Stimulated activated CD4-positive, alpha-beta T cell treated with anti-CD3 and anti-CD28 coated beads, Interleukin-12 subunit alpha, Interleukin-12 subunit beta, amount 100 ng/mL, for 4 hours (primary cell): Measurements from ENCODE around the gene BCCIP.

Experiments
- DNase-seq: peaks from one replicate; pipeline ENCODE4 v3.0.0-alpha.2; 2020

BCCIP gene

DNA sequence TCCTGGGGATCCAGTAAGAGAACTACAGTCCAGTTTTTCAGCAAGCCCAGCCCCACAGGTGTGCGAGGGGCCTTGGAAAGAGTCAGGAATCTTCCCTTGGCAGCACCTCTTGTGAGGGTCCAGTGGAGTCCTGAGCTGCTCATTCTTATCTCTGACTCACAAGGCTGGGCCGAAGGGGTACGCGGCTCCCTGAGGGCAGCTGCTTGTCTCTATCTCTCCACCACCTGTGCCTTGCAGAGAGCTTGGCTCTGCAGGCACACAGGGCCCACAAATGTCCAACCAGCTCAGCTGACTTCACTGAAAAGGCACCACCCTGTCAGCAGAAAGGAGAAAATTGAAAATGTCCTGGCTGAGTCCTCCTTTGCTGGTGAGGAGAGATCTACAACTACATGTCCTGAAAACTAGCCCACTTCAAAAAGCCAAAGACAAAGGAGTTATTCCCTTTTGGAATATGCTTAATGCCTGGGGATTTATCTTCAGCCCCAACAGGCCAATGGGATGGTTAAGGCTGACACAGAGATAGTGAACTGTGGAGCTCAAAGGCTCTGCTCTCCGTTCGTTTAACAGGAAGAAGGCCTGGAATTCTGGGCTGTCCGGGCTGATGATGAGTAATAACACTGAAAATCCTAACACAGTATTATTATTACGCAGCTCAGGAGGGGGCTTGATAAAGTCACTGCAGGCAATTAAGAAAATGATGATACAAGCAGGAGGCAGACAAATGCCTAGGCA lies 23.7 kb upstream of the BCCIP start:
- DNase-seq = no peak

DNA sequence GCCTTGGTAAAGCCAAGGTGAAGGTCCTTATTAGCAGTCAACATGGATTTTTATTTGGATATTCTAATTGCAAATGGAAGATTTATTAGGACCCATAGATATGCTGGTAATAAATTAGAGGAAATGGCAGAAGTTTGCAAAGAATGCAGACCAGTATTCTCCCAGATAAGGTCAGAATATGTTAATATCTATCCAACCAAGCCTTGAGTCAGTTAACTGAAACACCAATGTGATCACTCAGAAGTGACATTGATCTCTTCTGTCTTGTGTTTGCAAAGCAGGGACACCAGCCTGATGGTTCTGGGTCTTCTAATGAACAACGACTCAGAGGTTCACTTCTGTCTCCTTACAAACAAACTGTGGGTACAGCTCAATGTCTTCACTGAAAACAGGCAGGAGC lies 21.8 kb upstream of the BCCIP start:
- no peak for DNase-seq

DNA sequence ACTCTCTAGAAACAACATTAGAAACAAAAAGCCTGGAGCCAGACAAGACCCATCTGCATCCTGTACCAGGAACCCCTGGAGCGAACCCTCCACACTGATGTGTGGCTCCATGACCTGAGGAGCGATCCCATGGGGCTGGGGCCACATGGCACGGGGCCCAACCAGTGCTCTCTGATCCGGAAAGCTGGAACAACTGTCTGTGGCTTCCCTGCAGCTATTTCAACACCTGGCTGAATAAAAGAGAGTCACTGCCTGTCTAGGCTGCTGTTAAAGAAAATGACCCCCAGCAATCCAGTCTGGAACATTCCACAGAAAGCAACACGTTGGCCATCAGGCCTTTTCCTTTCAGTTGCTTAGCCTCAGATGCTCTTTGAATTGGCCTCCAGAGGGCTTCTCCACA lies 21.2 kb upstream of the BCCIP start:
- no peak for DNase-seq

DNA sequence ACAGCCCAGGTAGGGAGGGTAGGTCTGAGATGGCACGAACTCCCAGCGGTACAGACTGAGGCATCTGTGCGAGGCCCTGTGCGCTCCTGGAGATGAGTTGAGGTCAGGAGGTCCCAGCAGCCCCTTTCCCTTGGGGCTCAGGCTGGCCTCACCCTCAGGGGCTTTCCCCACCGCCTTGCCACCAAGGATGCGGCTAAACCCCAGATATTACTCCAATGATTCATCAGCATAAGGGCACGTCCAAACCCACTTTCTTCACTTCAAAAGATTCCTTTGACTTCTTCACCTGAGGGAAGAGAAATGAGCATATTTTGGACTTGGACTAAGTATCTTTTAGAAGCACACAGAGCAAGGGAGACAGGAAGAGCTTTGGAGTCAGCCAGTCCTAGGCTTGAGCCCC lies 20.6 kb upstream of the BCCIP start:
- DNase-seq = no peak

DNA sequence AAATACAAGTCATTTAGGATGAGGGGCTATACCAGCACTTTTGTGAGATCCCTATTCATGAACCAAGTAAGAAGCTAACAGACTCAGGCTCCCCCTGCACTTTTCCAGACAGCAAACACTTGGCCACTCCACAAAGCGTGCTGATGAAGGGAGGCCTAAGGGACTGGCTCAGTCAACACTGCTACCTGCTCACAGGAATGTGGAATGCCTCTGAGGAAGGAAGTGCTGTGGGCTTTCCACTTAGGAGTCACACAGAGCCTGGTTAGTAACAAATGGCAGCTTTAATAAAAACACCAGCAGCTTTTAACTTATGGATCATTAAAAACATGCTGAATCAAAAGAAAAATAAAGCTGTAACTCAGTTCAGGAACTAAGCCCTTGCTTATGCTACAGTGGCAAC lies 15.3 kb upstream of the BCCIP start:
- DNase-seq = no peak

DNA sequence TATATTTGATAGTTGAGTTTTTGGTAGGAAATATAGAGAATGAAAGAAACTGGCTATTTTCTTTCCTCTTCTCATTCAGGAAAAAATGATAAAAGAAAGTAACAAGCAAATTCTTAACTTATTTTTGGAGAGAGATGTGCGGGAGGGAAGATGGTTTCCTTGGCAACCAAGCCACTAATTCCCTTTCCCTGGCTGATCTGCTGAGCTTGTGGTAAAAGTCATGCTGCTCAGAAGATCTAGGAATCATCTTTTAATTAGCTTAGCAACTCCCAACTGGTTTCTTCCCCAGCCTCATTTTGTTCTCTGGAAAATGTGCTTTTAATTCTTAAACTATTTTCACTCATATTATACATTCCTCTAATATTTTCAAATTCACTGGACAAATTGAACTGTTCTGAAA lies 12.1 kb upstream of the BCCIP start:
- DNase-seq = no peak

DNA sequence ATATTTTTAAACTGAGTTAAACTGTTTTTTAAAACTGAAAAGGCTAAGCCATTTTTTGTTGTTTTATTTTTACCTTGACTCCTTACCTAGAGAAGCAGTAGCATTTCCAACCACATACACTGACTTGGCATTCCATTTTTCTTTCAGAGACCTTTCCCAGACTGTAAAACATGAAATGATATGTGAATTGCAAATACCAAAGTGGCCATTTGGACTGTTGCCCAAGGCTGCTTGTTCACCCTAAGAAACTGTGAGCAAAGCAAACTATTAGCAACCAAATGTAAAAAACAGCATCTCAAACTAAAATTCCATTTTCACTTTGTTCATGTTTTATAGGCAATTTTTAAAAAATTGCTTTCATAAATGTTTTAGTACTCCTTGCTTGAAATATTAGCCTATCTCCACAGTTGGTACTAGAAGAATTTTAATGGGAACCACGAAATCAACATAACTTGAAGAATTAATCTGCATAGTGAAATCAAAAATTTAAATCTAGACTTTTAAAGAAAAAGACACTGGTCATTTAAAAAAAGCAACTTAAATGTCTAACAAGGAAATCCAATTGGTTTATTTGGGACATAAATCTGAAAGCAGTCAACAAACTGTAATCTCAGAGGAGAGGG lies 11.1 kb upstream of the BCCIP start:
- no peak for DNase-seq

DNA sequence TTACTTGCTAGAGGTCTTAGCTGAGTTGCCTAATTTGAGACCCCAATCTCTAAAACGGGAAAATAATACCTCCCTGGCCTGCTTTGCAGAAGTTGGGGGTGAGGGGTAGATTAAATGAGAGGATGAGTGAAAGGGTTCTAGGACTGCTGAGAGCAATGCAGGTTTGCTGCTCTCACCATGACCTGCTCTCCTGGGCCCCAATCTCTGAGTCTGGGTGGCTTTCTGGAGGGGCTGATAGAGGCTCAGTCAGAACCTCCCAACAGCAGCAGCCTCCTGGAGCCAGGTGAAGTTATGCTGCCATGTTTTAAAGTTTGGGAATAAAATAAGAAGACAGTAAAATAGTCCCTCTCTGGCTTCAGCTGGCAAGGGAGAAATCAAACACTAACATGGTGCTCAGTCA lies 7.6 kb upstream of the BCCIP start:
- DNase-seq = no peak

DNA sequence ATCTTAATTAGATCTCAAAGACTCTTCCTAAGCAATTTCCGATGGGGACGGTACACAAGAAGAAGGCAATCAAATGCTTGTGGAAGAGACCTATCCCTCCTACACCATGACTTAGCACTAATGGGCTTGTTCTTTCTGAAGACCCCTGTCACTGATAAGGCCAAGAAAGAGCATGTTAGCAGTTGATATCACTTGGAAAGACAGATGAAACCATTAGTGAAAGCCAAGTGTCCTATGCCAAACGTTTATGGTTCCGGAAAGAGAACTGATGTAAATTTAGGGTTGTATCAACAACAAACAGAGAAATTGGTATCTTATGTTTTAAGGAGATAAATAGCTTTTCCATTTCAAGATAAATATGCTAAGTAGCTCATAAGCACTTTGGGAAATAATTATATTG lies 6.8 kb upstream of the BCCIP start:
- DNase-seq = no peak

DNA sequence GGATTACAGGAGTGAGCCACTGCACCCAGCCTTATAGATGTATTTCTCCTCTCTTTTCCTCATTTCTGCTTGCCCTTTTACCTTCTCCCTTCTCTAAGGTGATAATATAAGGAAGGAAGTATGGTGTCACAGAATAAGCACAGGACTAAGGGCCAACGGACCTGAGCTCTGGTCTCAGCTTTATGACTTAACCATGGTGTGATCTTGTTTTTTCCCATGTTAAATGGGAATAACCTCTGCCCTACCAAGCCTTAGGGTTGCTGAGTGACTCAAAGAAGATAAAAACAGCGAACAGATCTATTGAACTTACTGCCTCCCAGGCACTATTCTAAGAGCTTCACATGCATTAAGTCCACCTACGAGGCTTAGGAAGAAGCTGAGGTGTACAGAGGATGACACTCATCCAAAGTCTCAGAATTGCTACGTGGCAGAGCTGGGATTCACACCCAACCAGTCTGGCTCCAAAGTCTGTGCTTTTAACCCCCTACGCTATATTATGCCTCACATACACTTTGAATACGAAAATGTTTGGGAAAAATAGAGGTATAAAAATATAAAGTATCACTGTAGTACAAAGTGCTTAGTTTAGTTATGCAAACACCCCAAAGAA lies 5.9 kb upstream of the BCCIP start:
- no peak for DNase-seq

DNA sequence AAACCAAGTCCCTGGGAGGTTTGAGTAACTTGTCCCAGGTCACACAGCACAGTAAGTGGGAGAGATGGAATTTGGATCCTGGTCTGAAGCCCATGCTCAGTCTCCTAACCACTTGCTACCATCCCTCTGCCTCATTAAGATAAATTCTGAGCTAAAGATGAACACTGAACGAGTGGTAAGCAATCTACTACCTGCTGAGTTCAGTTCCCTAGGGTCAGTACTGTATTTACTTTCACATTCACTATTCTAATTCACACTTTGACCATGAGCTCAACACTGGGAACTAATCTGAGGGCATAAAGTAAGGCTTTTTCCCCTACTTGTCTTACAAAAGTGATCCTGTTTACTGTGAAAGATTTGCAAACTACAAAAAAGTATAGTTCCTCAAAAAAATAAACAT lies 2.6 kb upstream of the BCCIP start:
- DNase-seq = no peak

DNA sequence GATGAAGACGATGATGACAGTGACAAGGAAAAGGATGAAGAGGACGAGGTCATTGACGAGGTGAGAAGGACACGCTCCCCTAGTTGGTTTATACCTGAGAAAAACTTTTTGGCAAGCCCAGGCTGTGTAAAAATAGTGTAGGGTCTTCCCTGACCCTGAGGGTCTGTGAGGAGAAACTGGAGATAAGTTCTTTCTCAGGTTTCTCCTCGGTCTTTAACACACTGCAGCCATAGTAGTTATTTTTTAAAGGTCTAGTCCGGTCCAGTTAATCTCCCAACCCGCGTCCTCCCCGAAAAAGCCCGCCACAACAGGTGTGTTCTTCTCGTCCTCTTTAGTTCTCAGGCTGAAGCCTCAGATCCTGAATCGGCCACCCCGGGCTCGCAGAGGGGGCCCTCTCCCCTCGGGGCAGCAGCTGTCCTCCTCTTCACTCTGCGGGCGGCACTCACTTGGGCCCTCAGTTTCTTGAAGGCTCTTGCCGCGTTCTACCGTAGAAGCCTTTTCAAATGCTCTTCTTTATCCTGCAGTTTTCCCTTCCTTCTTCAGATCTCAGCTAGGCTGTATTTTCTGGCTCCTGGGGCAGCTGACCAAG lies 411 bp downstream of the BCCIP start:
- DNase-seq = peak; percentile 6

DNA sequence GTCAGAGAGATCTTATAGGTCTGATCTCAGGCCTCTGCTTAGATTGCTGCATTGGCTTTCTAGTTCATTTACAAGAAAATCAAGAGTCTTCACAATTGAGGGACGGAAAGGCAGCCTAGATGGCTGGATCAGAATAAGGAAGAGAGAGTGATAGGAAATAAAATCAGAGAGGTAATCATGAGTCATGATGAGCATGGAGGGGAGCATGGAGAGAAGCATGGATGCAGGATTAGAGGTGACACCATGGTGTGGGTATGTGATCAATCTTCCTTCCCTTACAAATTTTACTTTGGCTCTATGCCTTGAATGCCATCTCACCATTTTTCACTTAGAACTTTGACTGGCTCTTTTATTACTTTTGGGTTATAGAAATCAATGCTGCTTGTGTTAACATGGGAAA lies 1.4 kb downstream of the BCCIP start:
- no peak for DNase-seq

DNA sequence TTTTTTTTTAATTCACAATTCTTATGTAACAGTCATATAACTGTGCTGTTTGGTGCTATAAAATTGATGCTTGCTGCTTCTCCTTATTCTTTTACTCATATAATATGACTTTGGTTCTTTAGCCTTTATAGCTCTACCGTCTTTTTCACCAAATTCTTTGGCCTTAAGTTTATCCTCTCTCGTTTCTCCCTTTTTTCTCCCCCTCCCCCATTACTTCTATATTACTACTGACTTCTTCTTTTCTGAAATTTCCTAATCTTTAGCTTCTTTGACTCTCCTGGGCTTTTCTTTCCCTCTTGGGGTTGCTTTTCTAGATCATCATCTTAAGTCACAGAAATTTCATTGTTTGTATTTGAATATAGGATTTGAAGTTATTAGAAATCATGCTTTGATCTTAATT lies 3.8 kb downstream of the BCCIP start:
- DNase-seq = no peak

DNA sequence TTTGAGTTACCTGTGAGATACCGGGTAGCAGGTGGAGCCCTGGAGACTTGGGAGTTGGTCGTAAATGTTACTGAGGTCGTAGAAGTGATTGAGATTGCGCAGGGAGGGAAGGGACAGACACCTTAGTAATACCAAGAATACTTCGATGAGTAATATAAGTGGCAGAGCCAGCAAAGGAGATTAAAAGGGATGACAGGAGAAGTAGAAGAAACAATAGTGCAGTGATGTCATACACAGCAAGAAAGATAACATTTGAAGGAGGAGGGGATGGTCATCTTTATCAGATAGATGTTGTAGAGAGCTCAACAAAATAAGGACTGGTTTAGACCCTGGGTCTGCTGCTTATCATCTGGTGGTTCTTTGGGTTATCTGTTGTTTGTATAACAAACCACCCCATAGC lies 5.0 kb downstream of the BCCIP start:
- DNase-seq = no peak

DNA sequence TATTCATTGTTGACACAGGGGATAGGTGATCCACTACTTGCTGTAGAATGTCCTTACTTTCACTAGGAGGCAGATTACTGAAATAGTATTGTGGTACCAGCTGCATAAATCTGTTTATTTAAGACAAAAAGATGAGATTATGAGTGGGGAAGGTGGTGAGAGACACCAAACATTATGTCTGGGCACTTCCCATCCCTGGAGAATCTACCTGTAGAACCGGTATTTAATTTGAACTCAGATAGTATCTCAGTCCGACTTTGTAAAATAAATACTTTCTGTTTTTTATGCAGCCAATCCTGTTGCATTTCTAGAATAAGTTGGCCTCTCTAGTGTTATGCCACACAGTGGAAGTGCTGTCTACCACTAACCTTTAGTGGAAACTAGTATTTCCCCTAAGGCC lies 13.4 kb downstream of the BCCIP start:
- no peak for DNase-seq

DNA sequence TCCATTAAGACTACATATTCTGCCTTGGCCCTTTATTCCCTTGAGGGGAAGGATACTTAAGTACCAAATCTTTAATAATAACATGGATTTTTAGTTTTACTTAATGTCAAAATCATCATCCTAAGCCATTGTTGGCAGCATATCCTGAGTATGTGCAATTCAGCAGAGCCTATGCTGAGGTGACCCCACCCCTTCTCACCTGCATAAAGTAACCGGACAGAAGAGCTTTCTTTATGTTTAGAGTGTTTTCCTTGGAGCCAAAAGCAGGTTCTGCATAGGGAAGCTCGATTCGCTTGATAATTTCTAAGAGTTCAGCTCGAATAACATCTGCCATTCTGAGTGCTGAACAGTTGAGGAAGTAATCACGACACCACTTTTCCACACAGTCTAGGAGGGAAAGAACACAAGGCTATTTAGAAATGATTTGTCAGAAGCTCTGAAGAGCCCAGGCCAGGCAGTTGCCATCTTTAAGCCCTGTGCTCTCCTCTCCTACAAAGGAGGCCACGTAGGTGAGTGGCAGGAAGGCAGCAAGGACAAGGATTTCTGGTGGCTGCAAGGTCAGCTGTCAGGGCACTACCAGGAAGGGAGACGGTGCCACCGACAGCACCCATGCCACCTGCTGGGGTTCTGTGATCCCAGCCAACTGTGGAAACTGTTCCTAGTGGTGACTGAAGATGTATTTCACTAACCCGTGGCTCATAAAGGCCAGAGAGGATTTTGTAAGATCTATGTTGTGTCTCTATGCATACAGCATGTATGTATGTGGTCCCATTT lies 15.6 kb downstream of the BCCIP start:
- no peak for DNase-seq

DNA sequence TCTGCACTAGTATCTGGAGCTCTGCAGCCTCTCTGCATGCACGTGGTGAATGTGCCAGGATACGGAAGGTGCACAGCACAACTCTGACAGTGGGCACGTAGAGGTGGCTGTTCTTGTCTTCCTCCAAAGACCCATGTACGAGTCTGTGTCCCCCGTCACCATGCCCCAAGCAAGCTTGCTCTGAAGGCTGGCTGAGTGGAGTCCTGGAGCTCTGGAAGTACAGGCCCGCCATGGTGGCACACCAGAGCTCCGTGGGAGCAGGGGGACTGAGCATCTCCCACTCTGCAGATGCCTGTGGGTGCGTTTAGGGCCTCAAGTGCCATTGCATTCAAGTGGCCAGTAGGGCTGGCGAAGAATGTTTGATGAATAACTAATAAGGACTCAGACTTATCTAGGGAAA lies 17.1 kb downstream of the BCCIP start:
- DNase-seq = no peak

DNA sequence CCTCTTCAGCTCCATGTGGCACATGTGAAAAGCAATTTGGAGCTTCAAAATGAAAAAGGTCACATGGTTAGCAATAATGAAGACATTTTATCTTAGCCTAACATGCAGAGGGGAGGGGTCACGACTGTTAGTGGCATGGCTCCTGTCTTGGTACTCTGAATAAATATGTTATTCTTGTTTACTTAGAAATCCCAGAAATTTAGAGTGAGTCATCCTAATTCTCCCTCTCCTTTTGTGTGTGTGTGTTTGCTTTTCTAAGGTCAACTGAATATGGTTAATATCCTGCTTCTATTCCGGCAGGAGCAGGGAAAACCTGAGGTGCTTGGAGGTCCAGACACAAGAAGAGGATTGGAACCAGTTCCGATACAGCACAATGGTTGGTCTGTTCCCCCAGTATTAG lies 17.6 kb downstream of the BCCIP start:
- no peak for DNase-seq

DNA sequence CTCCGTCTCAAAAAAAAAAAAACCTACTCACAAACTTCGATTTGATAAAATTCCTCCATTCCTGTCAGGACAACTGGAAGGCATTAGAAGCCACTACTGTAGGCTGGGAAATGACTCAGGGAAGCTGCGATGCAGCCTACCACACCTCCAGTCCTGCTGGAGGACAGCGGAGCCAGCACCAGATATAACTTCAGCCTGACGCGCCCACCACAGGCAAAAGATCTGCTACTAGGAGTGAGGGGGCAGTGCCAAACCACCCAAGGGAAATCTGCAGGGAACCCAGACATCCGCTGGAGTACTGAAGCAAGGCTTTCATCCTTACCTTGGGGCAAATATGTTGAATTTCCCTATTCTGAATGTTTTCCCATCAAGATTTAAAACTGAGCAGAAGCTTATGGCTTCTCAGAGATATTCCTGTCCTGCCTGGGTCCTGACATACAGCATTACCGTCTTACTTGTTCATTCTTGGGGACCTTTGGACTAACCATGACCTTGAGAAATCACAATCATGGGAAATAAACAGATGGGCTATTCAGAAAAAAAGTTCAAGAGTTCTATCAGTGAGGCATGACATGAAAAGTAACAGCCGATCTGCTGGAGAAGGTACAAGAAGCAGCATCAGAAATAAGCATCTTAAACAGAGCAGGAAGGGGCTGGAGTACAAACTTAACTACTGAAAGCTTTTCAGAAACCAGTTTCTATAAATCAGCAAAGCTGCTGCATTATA lies 20.4 kb downstream of the BCCIP start:
- DNase-seq = no peak

DNA sequence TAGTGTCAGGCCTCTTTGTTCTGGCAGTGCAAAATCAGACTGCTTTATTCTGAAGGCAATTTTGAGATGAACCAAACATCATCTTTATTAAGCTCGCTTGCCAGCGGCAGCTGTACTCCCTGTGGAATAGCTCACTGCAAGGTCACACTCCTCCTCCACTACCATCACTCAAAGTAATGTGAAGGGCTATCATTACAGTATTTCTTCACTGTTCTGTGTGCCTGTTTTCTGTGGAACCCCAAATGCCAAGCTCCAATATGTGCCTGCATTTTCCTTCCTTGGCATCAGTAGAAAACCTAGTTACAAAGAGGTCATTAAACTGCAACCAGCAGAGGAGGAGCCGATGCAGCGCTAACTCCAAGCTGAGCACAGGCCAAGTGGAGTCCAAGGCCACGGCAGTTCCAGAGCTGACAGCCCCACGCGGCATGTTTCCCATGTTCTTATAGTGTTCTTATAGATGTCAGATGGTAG lies 21.4 kb downstream of the BCCIP start:
- no peak for DNase-seq

DNA sequence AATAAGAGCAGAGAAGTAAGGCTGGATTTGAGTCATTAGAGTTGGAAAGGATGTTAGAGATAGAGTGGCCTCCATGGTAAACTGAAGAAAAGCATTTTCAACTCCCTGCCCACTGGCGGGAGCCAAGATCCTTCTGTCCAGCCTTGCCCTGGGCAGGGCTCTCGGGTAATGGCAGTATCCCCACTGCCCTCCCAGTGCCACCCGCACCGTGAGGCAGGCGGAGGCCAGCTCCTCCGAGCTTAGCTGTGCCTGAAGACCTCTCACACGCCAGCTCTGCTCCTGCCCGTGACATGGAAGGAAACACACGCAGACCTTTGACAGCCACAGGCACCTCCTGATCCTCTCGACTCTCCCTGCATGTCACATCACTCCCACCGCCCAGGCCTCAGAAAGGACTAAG lies 22.3 kb downstream of the BCCIP start:
- DNase-seq = no peak

DNA sequence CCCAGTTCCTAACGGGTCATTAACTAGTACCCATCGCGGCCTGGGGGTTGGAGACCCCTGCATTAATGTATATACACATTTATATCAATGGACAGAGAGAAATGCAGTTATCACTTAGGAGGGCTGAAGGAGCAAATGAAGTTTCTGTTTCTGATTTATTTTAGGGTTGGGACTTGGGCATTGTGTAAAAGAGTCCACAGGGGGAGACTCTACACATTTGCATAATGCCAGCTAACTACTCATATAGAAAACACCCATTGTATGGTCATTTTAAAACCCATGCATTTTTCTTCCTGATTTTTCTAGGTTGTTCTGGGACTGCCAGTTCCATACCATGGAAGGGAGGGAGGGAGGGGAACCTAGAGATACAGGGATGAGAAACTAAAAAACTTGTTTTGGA lies 23.5 kb downstream of the BCCIP start:
- no peak for DNase-seq
